COLO668 (cell line): Measurements from ENCODE around the gene GPR156.
"Not testable (repeated sequence)": the region's sequence is repeated elsewhere in the genome, so short reads cannot be mapped to it uniquely, and the experiment has no call there.

Experiments
- DNase-seq: peaks from one replicate; lab custom pipeline; 2025; ENCODE audit not compliant: unreplicated experiment; lab: John Stamatoyannopoulos, UW

The GPR156 gene

GRCh38 chr3:120163816-120164215, 121.2 kb downstream of the GPR156 start:
- DNase-seq, result no peak

GRCh38 chr3:120163026-120163425, 122.0 kb downstream of the GPR156 start:
- no peak for DNase-seq

GRCh38 chr3:120162400-120162799, 122.6 kb downstream of the GPR156 start:
- no peak for DNase-seq

- DNase-seq, result no peak
These were observed 123.1 kb downstream of the GPR156 start for GRCh38 chr3:120161902-120162301.

- no peak for DNase-seq
These were observed 125.0 kb downstream of the GPR156 start for GRCh38 chr3:120160050-120160449.

GRCh38 chr3:120157681-120158080, 127.3 kb downstream of the GPR156 start:
- DNase-seq, result no peak

GRCh38 chr3:120157113-120157512, 127.9 kb downstream of the GPR156 start:
- DNase-seq, result no peak

GRCh38 chr3:120156699-120157098, 128.3 kb downstream of the GPR156 start:
- no peak for DNase-seq

- DNase-seq, result not testable (repeated sequence)
These were observed 129.3 kb downstream of the GPR156 start for GRCh38 chr3:120155694-120156093.

GRCh38 chr3:120155108-120155507, 129.9 kb downstream of the GPR156 start:
- no peak for DNase-seq

GRCh38 chr3:120153294-120153693, 131.7 kb downstream of the GPR156 start:
- no peak for DNase-seq

GRCh38 chr3:120151791-120152190, 133.2 kb downstream of the GPR156 start:
- no peak for DNase-seq

GRCh38 chr3:120148187-120148949, 136.7 kb downstream of the GPR156 start:
- no peak for DNase-seq

- peak; percentile 39 for DNase-seq
These were observed 137.8 kb downstream of the GPR156 start for GRCh38 chr3:120147072-120147871.

- DNase-seq, result no peak
These were observed 139.3 kb downstream of the GPR156 start for GRCh38 chr3:120145542-120146285.

GRCh38 chr3:120144267-120144666, 140.8 kb downstream of the GPR156 start:
- no peak for DNase-seq

- no peak for DNase-seq
These were observed 141.3 kb downstream of the GPR156 start for GRCh38 chr3:120143676-120144075.

- no peak for DNase-seq
These were observed 142.8 kb downstream of the GPR156 start for GRCh38 chr3:120142236-120142635.

GRCh38 chr3:120140098-120140742, 144.8 kb downstream of the GPR156 start:
- no peak for DNase-seq

- DNase-seq, result no peak
These were observed 145.9 kb downstream of the GPR156 start for GRCh38 chr3:120139140-120139539.

- no peak for DNase-seq
These were observed 147.5 kb downstream of the GPR156 start for GRCh38 chr3:120137548-120137947.
